ENCODE data around the gene GPS1.

Gene GPS1

DNA sequence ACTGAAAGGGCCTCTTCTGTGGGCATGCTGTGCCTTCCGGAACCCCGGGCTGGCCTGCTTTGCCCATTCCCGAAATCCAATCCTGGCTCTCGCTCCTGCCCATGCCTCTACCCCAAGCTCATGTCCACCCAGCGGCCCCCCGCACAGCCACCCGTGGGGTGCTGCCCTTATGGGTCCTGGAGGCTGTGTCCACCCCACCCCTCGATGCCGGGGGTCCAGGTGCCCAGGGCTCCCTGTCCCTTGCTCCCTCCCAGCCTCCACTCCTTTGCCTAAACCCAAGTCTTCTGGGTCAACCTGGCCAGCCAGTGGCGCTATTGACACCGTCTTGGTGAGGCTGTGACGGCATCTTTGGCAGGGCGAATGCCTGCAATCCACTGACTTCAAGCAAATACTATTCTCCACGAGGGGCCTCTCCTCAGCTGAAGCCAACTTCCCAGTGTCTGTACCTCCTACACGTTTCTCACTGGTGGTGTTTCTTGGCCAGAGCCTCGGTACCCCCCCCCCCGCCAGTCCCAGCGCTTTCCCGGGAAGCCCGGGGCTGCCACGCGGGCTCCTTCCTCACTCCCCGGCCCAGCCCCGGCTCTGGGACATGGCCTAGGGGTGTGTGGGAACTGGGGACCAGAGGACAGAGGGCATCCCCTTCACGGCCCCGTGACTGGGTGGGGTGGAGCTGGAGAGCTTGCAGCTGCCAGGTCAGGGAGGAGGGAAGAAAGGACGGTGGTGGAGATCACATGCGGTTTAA, 26.1 kb downstream of the GPS1 start:
- no peak for TF ChIP-seq EZH2 (IDR thresholded peaks at IDR 0.05; ENCODE audit: borderline replicate concordance, low read depth, low read length, severe bottlenecking)
- TF ChIP-seq, protein P1, sequence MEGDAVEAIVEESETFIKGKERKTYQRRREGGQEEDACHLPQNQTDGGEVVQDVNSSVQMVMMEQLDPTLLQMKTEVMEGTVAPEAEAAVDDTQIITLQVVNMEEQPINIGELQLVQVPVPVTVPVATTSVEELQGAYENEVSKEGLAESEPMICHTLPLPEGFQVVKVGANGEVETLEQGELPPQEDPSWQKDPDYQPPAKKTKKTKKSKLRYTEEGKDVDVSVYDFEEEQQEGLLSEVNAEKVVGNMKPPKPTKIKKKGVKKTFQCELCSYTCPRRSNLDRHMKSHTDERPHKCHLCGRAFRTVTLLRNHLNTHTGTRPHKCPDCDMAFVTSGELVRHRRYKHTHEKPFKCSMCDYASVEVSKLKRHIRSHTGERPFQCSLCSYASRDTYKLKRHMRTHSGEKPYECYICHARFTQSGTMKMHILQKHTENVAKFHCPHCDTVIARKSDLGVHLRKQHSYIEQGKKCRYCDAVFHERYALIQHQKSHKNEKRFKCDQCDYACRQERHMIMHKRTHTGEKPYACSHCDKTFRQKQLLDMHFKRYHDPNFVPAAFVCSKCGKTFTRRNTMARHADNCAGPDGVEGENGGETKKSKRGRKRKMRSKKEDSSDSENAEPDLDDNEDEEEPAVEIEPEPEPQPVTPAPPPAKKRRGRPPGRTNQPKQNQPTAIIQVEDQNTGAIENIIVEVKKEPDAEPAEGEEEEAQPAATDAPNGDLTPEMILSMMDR (IDR thresholded peaks at IDR 0.05; ENCODE audit: borderline replicate concordance, extremely low read depth, low read length, poor library complexity, severe bottlenecking) = no peak
- Histone ChIP-seq H3K27me3 (ENCODE audit: insufficient read depth, low read length, poor library complexity) (no peaks in the 10 kb centered on the region), H3K27ac (ENCODE audit: low read length) (no peak overlapping the region), H4K20me1 (ENCODE audit: insufficient read depth, low read length) (peaks cover 55% of the 10 kb centered on the region), H3K4me3 (ENCODE audit: low read depth in 1 of 2, low read length in 2 of 2) (no peak overlapping the region), H3K79me2 (ENCODE audit: insufficient read depth, low read length) (no peaks in the 10 kb centered on the region), H3K4me1 (ENCODE audit: insufficient read depth, low read length) (no peaks in the 10 kb centered on the region), H2AFZ (ENCODE audit: low read depth, low read length) (no peak overlapping the region), H3K9ac (ENCODE audit: low read depth, low read length) (no peak overlapping the region), H3K4me2 (ENCODE audit: insufficient read depth, low read length) (no peak overlapping the region), H3K36me3 (ENCODE audit: insufficient read depth, low read length) (peaks cover 50% of the 10 kb centered on the region), H3K9me3 (ENCODE audit: insufficient read depth, low read length, severe bottlenecking) (no peaks in the 10 kb centered on the region)
- no peak for DNase-seq
- ATAC-seq (ENCODE audit: insufficient read depth, low read depth) = peak; percentile 10; the same call in 2 of the 3 replicates

DNA sequence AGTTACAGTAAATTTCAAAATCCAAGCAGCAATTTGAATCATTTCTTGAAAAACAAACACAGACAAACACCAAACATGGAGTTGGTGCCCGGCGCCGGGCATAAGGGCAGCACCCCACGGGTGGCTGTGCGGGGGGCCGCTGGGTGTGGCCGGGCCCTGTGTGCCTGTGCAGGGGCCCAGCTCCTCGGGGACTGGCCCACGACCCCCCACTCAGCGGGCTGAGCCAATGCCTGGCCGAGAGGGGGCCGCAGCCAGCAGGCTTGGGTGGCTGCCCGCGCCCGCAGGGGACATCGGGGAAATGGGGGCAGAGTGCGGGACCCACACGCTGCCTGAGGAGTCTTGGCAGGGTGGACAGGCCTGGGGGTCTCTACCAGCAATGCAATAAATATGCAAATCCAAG, 26.7 kb downstream of the GPS1 start:
- TF ChIP-seq EZH2 (IDR thresholded peaks at IDR 0.05; ENCODE audit: borderline replicate concordance, low read depth, low read length, severe bottlenecking) = no peak
- TF ChIP-seq, protein P1 (IDR thresholded peaks at IDR 0.05; ENCODE audit: borderline replicate concordance, extremely low read depth, low read length, poor library complexity, severe bottlenecking) = no peak
- Histone ChIP-seq H4K20me1 (ENCODE audit: insufficient read depth, low read length) (peaks cover 59% of the 10 kb centered on the region), H3K27ac (ENCODE audit: low read length) (no peak overlapping the region)

DNA sequence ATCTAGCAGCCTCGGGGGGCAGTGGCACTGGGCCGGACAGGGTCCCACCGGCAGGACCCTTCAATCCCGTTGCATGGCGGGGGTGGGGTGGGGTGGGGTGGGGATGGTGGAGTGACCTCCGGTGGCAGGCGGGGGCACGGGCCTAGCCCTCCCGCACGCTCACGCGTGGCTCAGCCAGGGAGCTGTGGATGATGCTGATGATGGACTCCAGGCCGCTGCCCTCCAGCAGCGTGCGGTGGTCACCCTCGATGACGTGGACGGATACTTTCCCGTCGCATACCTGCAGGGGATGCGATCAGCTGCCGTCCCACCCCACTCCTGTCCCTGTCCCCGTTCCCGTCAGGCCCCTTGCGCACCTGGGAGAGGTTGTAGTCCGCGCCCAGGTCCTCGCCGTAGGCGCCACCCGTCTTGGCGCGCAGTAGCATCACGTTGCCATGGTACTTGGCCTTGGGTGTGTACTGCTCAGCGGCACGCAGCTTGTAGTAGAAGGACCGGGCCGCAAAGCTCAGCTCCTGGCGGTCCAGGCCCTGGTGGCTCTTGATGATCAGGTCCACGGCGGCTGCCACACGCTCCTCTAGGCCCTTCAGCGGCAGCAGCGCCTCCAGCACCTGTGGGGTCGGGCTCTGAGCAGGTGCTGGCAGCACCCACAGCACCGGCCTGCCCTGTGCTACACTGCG, 27.4 kb downstream of the GPS1 start:
- TF ChIP-seq EZH2 (IDR thresholded peaks at IDR 0.05; ENCODE audit: borderline replicate concordance, low read depth, low read length, severe bottlenecking) = no peak
- TF ChIP-seq, protein P1 (IDR thresholded peaks at IDR 0.05; ENCODE audit: borderline replicate concordance, extremely low read depth, low read length, poor library complexity, severe bottlenecking) = no peak
- peaks cover 66% of the 10 kb centered on the region for H4K20me1 ChIP-seq (ENCODE audit: insufficient read depth, low read length)
- H3K4me1 ChIP-seq (ENCODE audit: insufficient read depth, low read length) = no peaks in the 10 kb centered on the region
- DNase-seq = no peak
- no peaks in the 10 kb centered on the region for H3K79me2 ChIP-seq (ENCODE audit: insufficient read depth, low read length)
- H3K27me3 ChIP-seq (ENCODE audit: insufficient read depth, low read length, poor library complexity) = no peaks in the 10 kb centered on the region
- ATAC-seq (ENCODE audit: insufficient read depth, low read depth) = no peak
- no peak overlapping the region for H2AFZ ChIP-seq (ENCODE audit: low read depth, low read length)
- no peak overlapping the region for H3K4me2 ChIP-seq (ENCODE audit: insufficient read depth, low read length)
- no peaks in the 10 kb centered on the region for H3K9me3 ChIP-seq (ENCODE audit: insufficient read depth, low read length, severe bottlenecking)
- no peak overlapping the region for H3K4me3 ChIP-seq (ENCODE audit: low read depth in 1 of 2, low read length in 2 of 2)
- peaks cover 64% of the 10 kb centered on the region for H3K36me3 ChIP-seq (ENCODE audit: insufficient read depth, low read length)
- no peak overlapping the region for H3K9ac ChIP-seq (ENCODE audit: low read depth, low read length)
- no peak overlapping the region for H3K27ac ChIP-seq (ENCODE audit: low read length)

More for the DNA sequence above, 26.7 kb downstream of the GPS1 start:
- ATAC-seq (ENCODE audit: insufficient read depth, low read depth) = no peak
- Histone ChIP-seq H3K9ac (ENCODE audit: low read depth, low read length) (no peak overlapping the region), H3K4me2 (ENCODE audit: insufficient read depth, low read length) (no peak overlapping the region), H3K79me2 (ENCODE audit: insufficient read depth, low read length) (no peaks in the 10 kb centered on the region), H3K36me3 (ENCODE audit: insufficient read depth, low read length) (peaks cover 57% of the 10 kb centered on the region), H3K9me3 (ENCODE audit: insufficient read depth, low read length, severe bottlenecking) (no peaks in the 10 kb centered on the region), H3K27me3 (ENCODE audit: insufficient read depth, low read length, poor library complexity) (no peaks in the 10 kb centered on the region), H3K4me3 (ENCODE audit: low read depth in 1 of 2, low read length in 2 of 2) (no peak overlapping the region), H3K4me1 (ENCODE audit: insufficient read depth, low read length) (no peaks in the 10 kb centered on the region), H2AFZ (ENCODE audit: low read depth, low read length) (no peak overlapping the region)
- DNase-seq = no peak
